Common myeloid progenitor, CD34-positive (primary cell): ENCODE data around the gene WDTC1. TPM values are rescaled to one million over a fixed set of nuclear protein-coding genes. Genes with fewer than 3 reads are reported as not detected.
"Not testable (repeated sequence)": the region's sequence is repeated elsewhere in the genome, so short reads cannot be mapped to it uniquely, and the experiment has no call there.

Experiments
- CTCF ChIA-PET: fragments of 350-600 bp; sonication (Branson Sonifier 250); formaldehyde crosslinking; loops from one replicate; lab custom pipeline; 2021; ENCODE audit warnings: antibody characterized with exemption; lab: Charles Lee
- POLR2A ChIA-PET: fragments of 350-600 bp; sonication (Branson Sonifier 250); formaldehyde crosslinking; loops from one replicate; lab custom pipeline; 2021; ENCODE audit warnings: antibody characterized with exemption; lab: Charles Lee
- DNase-seq, 3 donors: peaks; one replicate each; pipeline versions ENCODE4 v3.0.0 to v3.0.0-alpha.2; 2013
- H3K27ac ChIP-seq, 2 experiments: 1 replicate in 1 of 2; 2 replicates in 1 of 2; pipeline ENCODE4 v1.7.0; 2013; ENCODE audit warnings: inconsistent platforms in 2 of 2, low read length in 2 of 2, mild to moderate bottlenecking in 2 of 2, low read depth in 1 of 2, moderate library complexity in 1 of 2; ENCODE audit not compliant: severe bottlenecking in 2 of 2, insufficient read depth in 1 of 2, poor library complexity in 1 of 2
- H3K27me3 ChIP-seq, 5 experiments: replicated peaks in 2 of 5; 1 replicate in 3 of 5; 2 replicates in 2 of 5; pipeline versions ENCODE4 v1.6.1 to v1.7.0; 2013; ENCODE audit warnings: low read length in 4 of 5, mild to moderate bottlenecking in 2 of 5, moderate library complexity in 2 of 5, inconsistent platforms in 1 of 5; ENCODE audit not compliant: insufficient read depth in 5 of 5, control insufficient read depth in 4 of 5
- H3K36me3 ChIP-seq, 4 experiments: 1 replicate in 2 of 4; 2 replicates in 2 of 4; pipeline versions ENCODE4 v1.6.1 to v1.7.0; 2013; ENCODE audit warnings: low read length in 3 of 4, control low read depth in 1 of 4, mild to moderate bottlenecking in 1 of 4; ENCODE audit not compliant: control insufficient read depth in 4 of 4, insufficient read depth in 4 of 4
- H3K4me1 ChIP-seq, 4 experiments: 1 replicate in 3 of 4; 2 replicates in 1 of 4; pipeline versions ENCODE4 v1.6.1 to v1.7.1; 2013; ENCODE audit warnings: low read length in 3 of 4, mild to moderate bottlenecking in 3 of 4, control low read depth in 1 of 4, inconsistent platforms in 1 of 4, moderate library complexity in 1 of 4; ENCODE audit not compliant: control insufficient read depth in 4 of 4, insufficient read depth in 4 of 4; ENCODE audit errors: control extremely low read depth in 1 of 4
- H3K4me3 ChIP-seq, 7 experiments: 1 replicate in 4 of 7; 2 replicates in 3 of 7; pipeline versions ENCODE4 v1.5.1 to v1.7.0; 2013; ENCODE audit warnings: mild to moderate bottlenecking in 7 of 7, low read length in 6 of 7, moderate library complexity in 6 of 7, inconsistent platforms in 2 of 7, low read depth in 2 of 7, control low read depth in 1 of 7; ENCODE audit not compliant: insufficient read depth in 4 of 7, control insufficient read depth in 1 of 7; ENCODE audit errors: extremely low read depth in 1 of 7
- H3K9me3 ChIP-seq, 5 experiments: 1 replicate in 4 of 5; 2 replicates in 1 of 5; pipeline versions ENCODE4 v1.6.1 to v1.7.1; 2013; ENCODE audit warnings: low read length in 4 of 5, mild to moderate bottlenecking in 2 of 5, inconsistent platforms in 1 of 5, low read depth in 1 of 5, moderate library complexity in 1 of 5; ENCODE audit not compliant: control insufficient read depth in 4 of 5, insufficient read depth in 2 of 5; ENCODE audit errors: control extremely low read depth in 1 of 5
- WGBS: methylation state at CpG from one replicate; pipeline ENCODE4 v1.1.5; 2013; ENCODE audit not compliant: insufficient coverage; 5-methylcytosine and 5-hydroxymethylcytosine counted together
- polyA plus RNA-seq: library from polyadenylated mRNA; unstranded; fragments of 120-200 nt; gene quantifications from one replicate; pipeline ENCODE4 v1.2.1, GENCODE V29; 2013

The WDTC1 gene, protein sequence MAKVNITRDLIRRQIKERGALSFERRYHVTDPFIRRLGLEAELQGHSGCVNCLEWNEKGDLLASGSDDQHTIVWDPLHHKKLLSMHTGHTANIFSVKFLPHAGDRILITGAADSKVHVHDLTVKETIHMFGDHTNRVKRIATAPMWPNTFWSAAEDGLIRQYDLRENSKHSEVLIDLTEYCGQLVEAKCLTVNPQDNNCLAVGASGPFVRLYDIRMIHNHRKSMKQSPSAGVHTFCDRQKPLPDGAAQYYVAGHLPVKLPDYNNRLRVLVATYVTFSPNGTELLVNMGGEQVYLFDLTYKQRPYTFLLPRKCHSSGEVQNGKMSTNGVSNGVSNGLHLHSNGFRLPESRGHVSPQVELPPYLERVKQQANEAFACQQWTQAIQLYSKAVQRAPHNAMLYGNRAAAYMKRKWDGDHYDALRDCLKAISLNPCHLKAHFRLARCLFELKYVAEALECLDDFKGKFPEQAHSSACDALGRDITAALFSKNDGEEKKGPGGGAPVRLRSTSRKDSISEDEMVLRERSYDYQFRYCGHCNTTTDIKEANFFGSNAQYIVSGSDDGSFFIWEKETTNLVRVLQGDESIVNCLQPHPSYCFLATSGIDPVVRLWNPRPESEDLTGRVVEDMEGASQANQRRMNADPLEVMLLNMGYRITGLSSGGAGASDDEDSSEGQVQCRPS
- 39.4 TPM for polyA plus RNA-seq

DNA sequence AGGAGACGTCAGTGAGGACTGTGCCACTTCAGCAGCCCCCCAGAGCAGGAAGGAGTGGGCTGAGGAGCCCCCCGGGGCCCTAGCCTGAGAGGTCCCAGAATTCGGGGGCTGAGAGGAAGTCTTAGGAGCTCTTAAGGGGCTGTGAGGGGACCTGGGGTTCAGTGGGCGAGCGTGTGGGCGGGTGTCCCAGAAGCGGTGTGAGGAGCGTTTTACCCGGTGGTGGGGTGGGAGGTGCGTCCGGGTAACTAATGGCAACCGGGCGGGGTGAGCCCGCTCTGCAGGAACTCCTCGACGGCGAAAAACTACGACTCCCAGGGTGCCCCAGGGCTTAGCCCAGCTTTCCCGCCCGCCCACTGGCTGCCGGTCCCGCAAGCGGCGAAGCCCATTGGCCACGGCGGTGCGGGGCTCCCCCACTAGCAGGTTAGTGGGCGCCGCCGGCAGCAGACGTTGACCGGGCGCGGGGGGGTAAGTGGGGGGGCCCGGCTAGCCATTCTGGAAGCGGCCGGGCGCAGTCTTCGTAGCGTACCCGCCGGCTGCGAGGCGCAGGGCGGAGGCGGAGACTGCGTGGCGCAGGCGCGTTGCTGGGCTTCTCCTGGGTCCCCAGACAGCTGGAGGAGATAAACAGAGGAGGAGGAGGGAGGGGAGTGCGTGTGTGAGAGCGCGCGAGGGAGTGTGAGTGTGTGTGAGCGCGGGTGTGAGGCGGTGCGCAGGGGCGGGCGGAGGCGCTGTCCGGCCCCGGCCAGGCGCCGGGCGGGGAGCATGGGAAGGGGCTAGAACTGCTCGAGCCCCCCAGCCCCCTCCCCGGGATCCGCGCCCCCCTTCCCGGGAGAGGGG lies at the start of gene WDTC1:
Gene WDTC1 (plus strand): TSS at position 584 of the 834 bp plus-strand sequence. CDS start 26,423 bp downstream, outside the sequence.
- 0% methylated on average over 47 of the region's 71 CpGs for WGBS
- peak within 1 kb of the TSS; percentile 55 to 79 for H3K27ac ChIP-seq
- H3K4me3 ChIP-seq: peak within 1 kb of the TSS; percentile 52 to 90 (median 68)
- peaks cover 0 to 2% (median 0%) of the 10 kb centered on the region in 4 experiments for H3K36me3 ChIP-seq
- ChIA-PET CTCF (interaction anchor here (1.5 kb wide), 1 partner anchor 37 kb away, joined by 3 read pairs; no protein-coding TSS in a partner anchor), POLR2A (interaction anchor here (0.7 kb wide), 1 partner anchor 145 kb away, joined by 3 read pairs; no protein-coding TSS in a partner anchor)
- no peaks in the 10 kb centered on the region for H3K27me3 ChIP-seq
- DNase-seq: peak; percentile 97 to 99 (median 98)
- H3K4me1 ChIP-seq: peaks cover 8 to 22% (median 20%) of the 10 kb centered on the region in 4 experiments
- no peaks in the 10 kb centered on the region for H3K9me3 ChIP-seq

DNA sequence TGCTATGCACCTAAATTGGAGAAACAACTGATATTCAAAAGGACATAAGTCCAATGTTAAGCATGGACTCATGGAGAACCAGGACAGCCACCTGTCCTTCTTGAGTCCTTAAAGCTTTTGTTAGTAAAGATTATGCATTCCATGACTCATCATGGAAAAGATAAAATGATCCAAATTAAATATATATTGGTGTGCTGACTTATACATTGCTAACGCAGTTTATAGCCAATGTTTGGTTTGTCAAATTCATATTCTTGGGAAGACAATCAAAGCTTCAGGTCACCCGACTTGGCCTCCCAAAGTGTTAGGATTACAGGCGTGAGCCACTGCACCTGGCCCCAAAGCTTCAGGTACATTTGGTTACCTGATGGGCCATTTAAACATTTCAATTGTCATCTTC lies 49.8 kb upstream of the WDTC1 start:
- H3K27ac ChIP-seq, DNase-seq, POLR2A ChIA-PET, H3K4me1 ChIP-seq, H3K27me3 ChIP-seq, H3K36me3 ChIP-seq, H3K4me3 ChIP-seq: not testable (repeated sequence)
- 97% methylated on average over 3 of the region's 3 CpGs for WGBS
- CTCF ChIA-PET: interaction anchor here (0.7 to 1.4 kb wide), 2 partner anchors 15 to 80 kb away, joined by 3 read pairs; no protein-coding TSS in a partner anchor
- peaks cover 0 to 13% (median 4%) of the 10 kb centered on the region in 5 experiments for H3K9me3 ChIP-seq

DNA sequence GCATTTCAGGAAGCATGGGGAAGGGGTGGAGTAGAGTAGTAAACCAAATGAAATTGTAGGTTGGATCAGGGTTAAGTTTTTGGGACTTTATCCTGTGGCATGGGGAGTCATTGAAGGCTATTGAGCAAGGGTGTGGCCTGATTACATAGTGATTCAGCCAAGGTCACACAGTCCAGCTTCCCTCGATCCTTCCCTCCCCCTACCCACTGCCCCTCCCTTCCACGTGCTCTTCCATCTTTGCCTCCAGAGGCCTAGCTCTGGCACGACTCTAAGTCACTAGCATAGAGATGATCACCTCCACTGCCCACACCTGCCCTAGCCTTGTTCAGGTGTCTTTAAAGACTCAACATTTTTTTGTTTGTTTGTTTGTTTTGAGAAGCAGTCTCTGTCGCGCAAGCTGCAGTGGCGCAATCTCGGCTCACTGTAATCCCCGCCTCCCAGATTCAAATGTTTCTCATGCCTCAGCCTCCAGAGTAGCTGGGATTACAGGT lies 42.3 kb upstream of the WDTC1 start:
- POLR2A ChIA-PET: no interaction called here
- CTCF ChIA-PET: interaction anchor here (0.8 kb wide), 1 partner anchor 87 kb away, joined by 3 read pairs; no protein-coding TSS in a partner anchor
- 90% methylated on average over 7 of the region's 8 CpGs for WGBS
- H3K4me1 ChIP-seq: no peaks in the 10 kb centered on the region
- no peaks in the 10 kb centered on the region for H3K9me3 ChIP-seq
- DNase-seq: no peak
- H3K27ac ChIP-seq: no peak overlapping the region
- no peaks in the 10 kb centered on the region for H3K27me3 ChIP-seq
- no peaks in the 10 kb centered on the region for H3K36me3 ChIP-seq
- no peak overlapping the region for H3K4me3 ChIP-seq

DNA sequence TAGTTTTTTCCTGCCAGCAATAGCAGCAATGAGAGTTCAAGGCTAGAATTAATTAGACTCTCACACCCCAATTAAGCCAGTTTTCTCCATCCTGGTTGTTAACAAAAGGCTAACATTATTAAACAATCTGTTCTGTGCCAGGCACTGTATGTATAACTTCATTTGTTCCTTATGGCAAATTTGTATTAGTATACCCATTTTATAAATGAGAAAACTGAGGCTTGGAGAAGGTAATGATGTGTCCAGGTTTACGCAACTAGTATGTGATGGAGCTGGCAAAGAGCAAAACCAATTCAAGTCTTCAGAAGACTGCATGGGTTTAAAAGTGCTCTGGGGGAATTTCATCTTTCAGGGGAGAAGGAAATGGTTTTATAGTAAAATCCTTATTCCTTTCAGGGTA lies 41.2 kb upstream of the WDTC1 start:
- 86% methylated on average over 1 of the region's 1 CpG for WGBS
- DNase-seq: no peak
- ChIA-PET POLR2A (interaction anchor here (0.6 kb wide), 1 partner anchor 1617 kb away, joined by 3 read pairs; no protein-coding TSS in a partner anchor), CTCF (no interaction called here)
- Histone ChIP-seq H3K4me3 (no peak overlapping the region), H3K27ac (no peak overlapping the region), H3K36me3 (no peaks in the 10 kb centered on the region), H3K4me1 (no peaks in the 10 kb centered on the region), H3K9me3 (no peaks in the 10 kb centered on the region), H3K27me3 (no peaks in the 10 kb centered on the region)

DNA sequence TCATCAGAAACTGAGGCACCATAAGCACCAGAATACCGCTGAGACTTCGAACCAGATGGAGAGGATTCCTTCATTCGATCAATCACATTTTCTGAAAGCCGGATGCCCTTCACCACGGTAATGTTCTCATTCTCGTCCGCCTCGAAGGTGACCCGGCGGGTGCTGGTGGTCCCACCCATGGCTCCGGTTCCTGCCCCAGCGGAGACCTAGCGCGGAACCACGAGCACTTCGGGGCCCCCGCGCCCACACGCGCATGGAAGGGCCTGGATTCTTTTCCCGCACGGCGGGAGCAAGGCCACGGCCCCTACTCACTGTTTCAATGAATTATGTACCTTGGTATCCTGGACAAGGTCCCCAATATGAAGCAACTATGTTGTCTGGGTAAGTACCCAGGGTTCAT lies 33.1 kb upstream of the WDTC1 start:
- ChIA-PET CTCF (interaction anchor here (1.2 kb wide), 1 partner anchor 8 kb away, joined by 3 read pairs; no protein-coding TSS in a partner anchor), POLR2A (interaction anchor here (1.2 kb wide), 1 partner anchor 98 kb away, joined by 4 read pairs; no protein-coding TSS in a partner anchor)
- Histone ChIP-seq H3K27me3 (no peaks in the 10 kb centered on the region), H3K9me3 (no peaks in the 10 kb centered on the region), H3K36me3 (no peaks in the 10 kb centered on the region), H3K4me3 (no peak overlapping the region), H3K4me1 (peaks cover 0 to 3% (median 0%) of the 10 kb centered on the region in 4 experiments), H3K27ac (no peak overlapping the region)
- WGBS: 89% methylated on average over 24 of the region's 24 CpGs
- no peak for DNase-seq

DNA sequence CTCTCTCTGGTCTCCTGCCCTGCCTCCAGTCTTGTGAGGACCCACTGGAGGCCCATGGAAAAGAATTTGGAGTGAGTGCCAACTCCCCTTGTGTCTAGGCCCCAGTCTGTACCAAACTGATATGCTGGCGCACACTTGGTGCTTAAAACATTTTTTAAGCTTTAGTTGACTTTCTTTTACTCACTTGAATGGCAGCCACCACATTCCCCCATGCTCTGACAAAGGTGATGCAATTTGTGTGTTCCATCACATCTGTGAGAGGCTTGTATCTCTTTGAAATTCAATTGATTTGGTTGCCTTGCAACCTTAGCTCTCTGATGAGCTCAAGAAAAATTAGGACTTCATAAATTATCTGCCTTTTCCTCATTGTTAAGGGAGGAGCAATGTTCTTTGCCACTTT lies 30.5 kb upstream of the WDTC1 start:
- DNase-seq: no peak
- ChIA-PET POLR2A (no interaction called here), CTCF (interaction anchor here (1.0 to 1.5 kb wide), 3 partner anchors 10 to 80 kb away, joined by 3 read pairs; no protein-coding TSS in a partner anchor)

More for the DNA sequence above, 30.5 kb upstream of the WDTC1 start:
- Histone ChIP-seq H3K4me3 (no peak overlapping the region), H3K36me3 (no peaks in the 10 kb centered on the region), H3K27ac (no peak overlapping the region), H3K27me3 (no peaks in the 10 kb centered on the region), H3K4me1 (peaks cover 0 to 3% (median 0%) of the 10 kb centered on the region in 4 experiments), H3K9me3 (no peaks in the 10 kb centered on the region)
- WGBS: no CpG with 5 or more reads among the region's 1 CpG
